Stimulated activated CD8-positive, alpha-beta memory T cell treated with anti-CD3 and anti-CD28 coated beads, Interleukin-7, amount 100 ng/mL, for 24 hours (primary cell): ENCODE results near the gene NPEPL1.

ENCODE experiments used
- DNase-seq: peaks from one replicate; pipeline ENCODE4 v3.0.0-alpha.2; 2020; ENCODE audit warnings: low read depth

NPEPL1 gene

GRCh38 chr20:58700823-58701222, 8.2 kb downstream of the NPEPL1 start:
- DNase-seq = no peak

- no peak for DNase-seq
These were observed 9.0 kb downstream of the NPEPL1 start for GRCh38 chr20:58701431-58702160.

- DNase-seq = no peak
These were observed 9.5 kb downstream of the NPEPL1 start for GRCh38 chr20:58702161-58702510.

GRCh38 chr20:58702859-58703648, 10.5 kb downstream of the NPEPL1 start:
- no peak for DNase-seq

GRCh38 chr20:58703765-58704371, 11.3 kb downstream of the NPEPL1 start:
- no peak for DNase-seq

GRCh38 chr20:58705208-58705926, 12.8 kb downstream of the NPEPL1 start:
- no peak for DNase-seq

GRCh38 chr20:58706150-58706892, 13.7 kb downstream of the NPEPL1 start:
- no peak for DNase-seq

GRCh38 chr20:58706975-58707681, 14.5 kb downstream of the NPEPL1 start:
- no peak for DNase-seq

GRCh38 chr20:58707770-58708169, 15.2 kb downstream of the NPEPL1 start:
- no peak for DNase-seq

- no peak for DNase-seq
These were observed 15.8 kb downstream of the NPEPL1 start for GRCh38 chr20:58708246-58708931.

GRCh38 chr20:58709013-58709702, 16.6 kb downstream of the NPEPL1 start:
- no peak for DNase-seq

- DNase-seq = no peak
These were observed 17.1 kb downstream of the NPEPL1 start for GRCh38 chr20:58709703-58710039.

- no peak for DNase-seq
These were observed 18.1 kb downstream of the NPEPL1 start for GRCh38 chr20:58710481-58711265.

GRCh38 chr20:58711266-58712051, 18.9 kb downstream of the NPEPL1 start:
- DNase-seq = no peak

GRCh38 chr20:58712151-58712791, 19.7 kb downstream of the NPEPL1 start:
- DNase-seq = no peak

- no peak for DNase-seq
These were observed 20.5 kb downstream of the NPEPL1 start for GRCh38 chr20:58712806-58713731.
